Stimulated activated CD4-positive, alpha-beta T cell treated with anti-CD3 and anti-CD28 coated beads, Interleukin-4, amount 100 ng/mL, for 1 hour (primary cell): ENCODE data around the gene MRPL54.
"Not testable (repeated sequence)": the region's sequence is repeated elsewhere in the genome, so short reads cannot be mapped to it uniquely, and the experiment has no call there.

Source experiments
- DNase-seq: peaks from one replicate; pipeline ENCODE4 v3.0.0-alpha.2; 2020

The MRPL54 gene

GRCh38 chr19:3743486-3743885 lies 19.0 kb upstream of the MRPL54 start:
- no peak for DNase-seq

DNA sequence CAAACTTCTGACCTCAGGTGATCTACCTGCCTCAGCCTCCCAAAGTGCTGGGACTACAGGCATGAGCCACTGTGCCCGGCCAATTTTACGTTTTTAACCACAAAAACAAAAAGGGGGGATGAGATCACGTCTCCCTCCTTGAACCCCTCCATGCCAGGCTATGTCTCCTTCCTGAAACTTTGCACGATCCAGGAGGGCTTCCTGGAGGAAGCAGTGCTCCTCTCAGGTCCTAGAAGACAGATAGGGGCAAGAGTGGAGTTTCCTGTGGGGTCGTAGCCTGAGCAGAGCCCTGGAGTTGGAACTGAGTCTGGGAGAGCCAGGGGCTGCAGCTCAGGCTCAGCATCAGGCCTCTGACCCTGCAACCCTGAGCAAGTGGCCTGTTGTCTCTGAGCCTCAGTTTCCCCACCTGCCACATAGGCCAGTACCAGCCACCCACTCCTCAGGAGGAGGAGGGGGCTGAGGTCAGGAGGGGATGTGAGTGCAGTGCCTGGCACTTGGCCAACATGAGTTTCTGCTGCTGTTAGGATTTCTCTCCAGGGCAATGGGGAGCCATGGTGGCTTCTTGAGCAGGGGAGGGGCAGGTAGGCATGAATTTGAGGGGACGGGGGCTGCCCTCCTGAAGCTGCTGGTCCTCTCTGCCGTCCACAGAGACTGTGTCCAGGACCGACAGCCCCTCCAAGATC lies 17.0 kb upstream of the MRPL54 start:
- DNase-seq, result no peak

DNA sequence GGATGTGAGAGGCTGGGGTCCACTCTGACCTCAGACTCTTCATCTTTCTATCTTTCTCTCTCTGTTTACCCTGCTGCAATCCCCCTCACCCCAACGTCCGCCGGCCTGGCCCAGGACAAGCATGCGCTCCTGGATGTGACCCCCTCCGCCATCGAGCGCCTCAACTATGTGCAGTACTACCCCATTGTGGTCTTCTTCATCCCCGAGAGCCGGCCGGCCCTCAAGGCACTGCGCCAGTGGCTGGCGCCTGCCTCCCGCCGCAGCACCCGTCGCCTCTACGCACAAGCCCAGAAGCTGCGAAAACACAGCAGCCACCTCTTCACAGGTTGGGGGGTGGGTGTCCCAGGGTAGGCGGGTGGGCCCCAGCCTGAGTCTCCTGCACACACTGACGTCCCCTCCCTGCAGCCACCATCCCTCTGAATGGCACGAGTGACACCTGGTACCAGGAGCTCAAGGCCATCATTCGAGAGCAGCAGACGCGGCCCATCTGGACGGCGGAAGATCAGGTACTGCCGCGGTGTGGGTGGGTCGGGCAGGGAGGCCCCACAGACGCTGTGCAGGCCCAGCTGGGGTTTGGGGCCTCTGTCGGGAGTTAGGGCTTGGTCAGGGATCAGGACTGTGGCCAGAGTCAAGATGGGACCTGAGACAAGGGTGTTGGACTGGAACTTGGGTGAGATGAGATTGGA lies 16.0 kb upstream of the MRPL54 start:
- DNase-seq, result no peak

DNA sequence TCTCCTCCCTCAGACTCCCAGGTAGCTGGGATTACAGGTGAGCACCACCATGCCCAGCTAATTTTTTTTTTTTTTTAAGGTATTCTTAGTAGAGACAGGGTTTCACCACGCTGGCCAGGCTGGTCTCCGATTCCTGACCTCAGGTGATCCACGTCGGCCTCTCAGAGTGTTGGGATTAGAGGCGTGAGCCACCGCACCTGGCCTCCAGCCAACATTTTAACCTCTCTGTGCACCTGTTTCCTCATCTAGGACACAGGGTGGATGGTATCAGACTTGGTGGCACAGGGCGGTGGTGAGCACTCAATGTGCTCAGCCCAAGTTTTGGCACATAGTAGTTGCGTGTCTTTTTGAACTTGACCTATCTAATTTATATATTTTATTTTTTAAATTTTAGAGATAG lies 13.5 kb upstream of the MRPL54 start:
- DNase-seq, result no peak

GRCh38 chr19:3750211-3750610 lies 12.3 kb upstream of the MRPL54 start:
- no peak for DNase-seq

- no peak for DNase-seq
Measured at GRCh38 chr19:3751236-3751635, 11.2 kb upstream of the MRPL54 start.

- DNase-seq, result no peak
Measured at GRCh38 chr19:3752492-3752891, 10.0 kb upstream of the MRPL54 start.

GRCh38 chr19:3753631-3754410 lies 8.7 kb upstream of the MRPL54 start:
- DNase-seq, result no peak

DNA sequence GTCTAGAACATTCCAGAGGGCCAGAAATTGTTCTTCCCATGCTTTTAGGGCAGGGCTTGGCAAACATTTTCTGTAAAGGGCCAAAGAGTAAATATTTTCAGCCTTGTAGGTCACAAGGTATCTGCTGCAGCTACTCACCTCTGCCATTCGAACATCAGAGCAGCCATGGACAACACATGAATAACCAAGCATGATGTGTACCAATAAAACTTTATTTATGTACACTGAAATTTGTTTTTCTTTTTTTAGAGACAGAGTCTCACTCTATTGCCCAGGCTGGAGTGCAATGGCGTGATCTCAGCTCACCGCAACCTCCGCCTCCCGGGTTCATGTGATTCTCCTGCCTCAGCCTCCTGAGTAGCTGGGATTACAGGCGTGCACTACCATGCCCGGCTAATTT lies 4.8 kb upstream of the MRPL54 start:
- not testable (repeated sequence) for DNase-seq

DNA sequence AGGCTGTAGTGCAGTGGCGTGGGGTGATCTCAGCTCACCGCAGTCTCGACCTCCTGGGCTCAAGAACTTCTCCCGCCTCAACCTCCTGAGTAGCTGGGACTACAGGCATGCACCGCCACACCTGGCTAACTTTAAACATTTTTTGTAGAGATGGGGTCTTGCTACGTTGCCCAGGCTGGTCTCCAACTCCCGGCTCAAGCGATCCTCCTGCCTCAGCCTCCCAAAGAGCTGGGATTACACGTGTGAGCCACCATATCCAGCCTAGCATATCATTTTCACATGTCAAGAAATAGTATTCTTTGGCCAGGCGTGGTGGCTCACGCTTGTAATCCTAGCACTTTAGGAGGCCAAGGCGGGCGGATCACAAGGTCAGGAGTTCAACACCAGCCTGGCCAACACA lies 4.2 kb upstream of the MRPL54 start:
- not testable (repeated sequence) for DNase-seq

DNA sequence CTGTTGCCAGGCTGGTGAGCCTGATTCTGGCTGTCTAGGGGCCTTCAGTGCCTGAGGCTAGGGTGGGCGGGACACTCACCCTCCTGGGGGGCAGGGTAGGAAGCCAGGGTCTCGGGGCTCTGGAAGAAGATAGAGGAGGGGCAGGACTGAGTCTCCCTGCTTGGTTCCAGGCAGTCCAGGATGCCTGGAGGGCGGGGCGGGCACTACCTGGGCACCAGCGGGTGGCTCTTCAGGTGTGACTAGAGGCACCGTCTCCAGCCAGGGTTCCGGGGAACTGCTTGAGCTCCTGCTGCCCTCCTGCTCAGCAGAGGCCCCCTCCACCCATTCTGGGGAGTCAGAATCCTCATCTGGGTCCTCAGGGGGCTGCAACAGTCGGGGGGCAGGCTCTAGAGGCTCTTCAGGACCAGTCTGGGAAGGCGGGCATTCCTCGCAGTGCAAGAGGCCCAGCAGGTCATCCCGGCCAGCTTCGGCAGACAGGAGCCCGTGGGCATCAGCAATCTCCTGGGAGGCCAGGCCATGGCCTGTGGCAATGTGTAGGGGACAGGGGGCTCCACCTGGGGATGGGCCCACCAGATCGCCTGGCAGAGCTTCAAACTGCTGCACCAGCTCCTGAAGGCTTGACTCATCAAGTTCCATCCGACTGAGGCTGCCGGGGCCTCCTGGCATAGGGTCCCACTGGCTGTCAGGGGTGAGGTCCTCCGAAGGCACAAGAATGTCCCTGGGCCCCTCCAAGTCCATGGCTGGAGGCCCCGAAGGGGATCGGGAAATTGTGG lies 2.8 kb upstream of the MRPL54 start:
- no peak for DNase-seq

- DNase-seq, result no peak
Measured at GRCh38 chr19:3760871-3761361, 1.6 kb upstream of the MRPL54 start.

- peak; percentile 97 for DNase-seq
Measured at GRCh38 chr19:3761382-3762129, 926 bp upstream of the MRPL54 start, which contains the start of gene APBA3. Gene APBA3 (minus strand): TSS chr19:3761692. CDS start chr19:3760264, 1,428 bp downstream.

DNA sequence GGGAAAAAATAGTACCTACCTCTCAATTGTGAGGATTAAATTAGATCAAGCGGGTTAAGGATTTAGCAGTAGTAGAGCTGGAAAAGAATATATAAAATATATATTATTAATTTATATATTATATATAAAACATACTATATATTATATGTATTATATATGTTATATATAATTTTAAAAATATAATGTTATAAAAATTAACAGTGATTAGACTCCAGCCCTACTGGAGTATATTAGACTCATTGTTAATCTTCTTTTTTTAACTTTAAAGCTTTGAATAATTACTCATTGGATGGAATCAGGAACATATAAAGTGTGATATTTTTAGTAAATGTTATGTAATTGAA lies 380 bp upstream of the MRPL54 start:
- DNase-seq, result no peak

- DNase-seq, result no peak
Measured at GRCh38 chr19:3765121-3765520, 2.6 kb downstream of the MRPL54 start.

- not testable (repeated sequence) for DNase-seq
Measured at GRCh38 chr19:3765757-3766156, 3.3 kb downstream of the MRPL54 start.

GRCh38 chr19:3766520-3766919 lies 4.0 kb downstream of the MRPL54 start:
- no peak for DNase-seq

- DNase-seq, result no peak
Measured at GRCh38 chr19:3767050-3767449, 4.6 kb downstream of the MRPL54 start.

GRCh38 chr19:3768015-3768747 lies 5.7 kb downstream of the MRPL54 start:
- no peak for DNase-seq

GRCh38 chr19:3768748-3769099 lies 6.2 kb downstream of the MRPL54 start:
- no peak for DNase-seq

DNA sequence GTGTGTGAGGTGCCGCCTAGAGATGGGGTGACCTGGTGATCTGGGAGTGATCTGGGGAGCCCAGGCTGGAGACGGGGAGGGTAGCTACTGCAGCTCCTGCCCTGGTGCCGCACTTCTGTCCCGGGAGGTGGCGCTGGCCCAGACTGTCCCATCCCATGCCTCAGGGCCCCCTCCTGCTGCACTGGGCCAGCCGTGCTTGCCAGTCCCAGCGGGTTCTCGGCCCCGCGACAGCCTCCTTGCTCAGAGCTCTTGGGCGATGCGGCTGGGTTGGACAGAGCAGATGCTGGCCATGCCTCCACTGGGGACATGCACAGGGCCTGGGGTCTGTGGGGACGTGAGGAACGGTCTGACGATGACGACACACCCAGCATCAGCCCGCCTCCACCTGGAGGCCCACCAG lies 7.0 kb downstream of the MRPL54 start:
- DNase-seq, result no peak
